Activated CD8-positive, alpha-beta memory T cell treated with anti-CD3 and anti-CD28 coated beads, Interleukin-2, amount 50 U/mL, for 4 hours (primary cell): Measurements from ENCODE around the gene MLXIP.

ENCODE experiments used
- DNase-seq: peaks from one replicate; pipeline ENCODE4 v3.0.0-alpha.2; 2020

Gene MLXIP

GRCh38 chr12:122190842-122191668 lies 112.5 kb downstream of the MLXIP start:
- DNase-seq = peak; percentile 69

- no peak for DNase-seq
These were observed 113.9 kb downstream of the MLXIP start for GRCh38 chr12:122192441-122192840.

GRCh38 chr12:122194804-122195203 lies 116.2 kb downstream of the MLXIP start:
- DNase-seq = no peak

- no peak for DNase-seq
These were observed 116.8 kb downstream of the MLXIP start for GRCh38 chr12:122195405-122195804.
